ENCODE data around the gene ZNF526.
A peak's percentile ranks its signal among the peaks of the same experiment; 100 is the strongest.

The ZNF526 gene

DNA sequence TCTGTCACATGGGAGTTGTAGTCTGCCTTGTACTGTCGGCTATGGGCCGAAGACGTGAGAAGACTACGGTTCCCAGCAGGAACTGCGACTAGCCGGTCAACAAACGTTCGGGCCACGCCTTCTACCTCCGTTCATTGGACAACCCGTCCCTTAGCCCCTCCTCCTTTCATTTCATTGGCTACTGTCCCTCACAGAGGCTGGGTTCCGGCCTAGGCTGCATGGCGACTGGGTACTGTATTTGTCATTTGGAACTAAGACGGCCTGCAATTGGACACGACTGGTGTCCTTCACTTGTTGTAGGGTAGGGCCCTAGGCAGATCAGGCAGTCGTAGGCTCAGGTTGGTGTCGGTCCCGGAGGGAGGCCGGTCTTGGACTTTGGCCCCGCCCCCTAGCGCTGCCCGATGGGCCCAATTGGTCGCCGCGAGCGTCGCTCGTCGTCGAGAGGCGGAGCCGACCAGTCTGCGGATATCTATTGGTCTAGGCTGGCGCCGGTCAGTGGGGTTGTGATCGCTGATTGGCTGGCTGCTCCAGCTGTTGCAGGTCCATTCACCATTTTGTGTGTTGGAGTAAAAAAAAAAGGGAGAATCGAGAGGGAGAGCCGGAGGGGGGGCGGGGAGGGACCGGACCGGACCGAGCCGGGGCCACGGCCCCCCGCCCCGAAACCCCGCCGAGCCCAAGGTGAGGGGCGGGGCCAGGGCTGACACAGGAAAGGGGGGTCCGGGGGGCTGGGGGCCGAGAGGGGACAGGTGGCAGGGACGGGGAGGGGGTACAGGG lies 48.8 kb downstream of the ZNF526 start, which contains the start of gene CIC:
CIC (plus strand) TSS at position 549 of the 774 bp plus-strand sequence. CDS start 2,532 bp downstream, outside the sequence.
- Histone ChIP-seq H3K27me3 (ENCODE audit: control insufficient read depth in 1 of 2, insufficient read depth in 2 of 2, low read length in 2 of 2) (no peaks in the 10 kb centered on the region), H3K9ac (ENCODE audit: low read length in 2 of 2) (peak within 1 kb of the TSS; percentile 96 to 99), H3K27ac (ENCODE audit: low read length) (peak within 1 kb of the TSS; percentile 98), H3K36me3 (ENCODE audit: control insufficient read depth in 2 of 2, insufficient read depth in 2 of 2, low read length in 2 of 2) (peaks cover 2 to 7% of the 10 kb centered on the region in 2 donors), H3K4me1 (ENCODE audit: control insufficient read depth, insufficient read depth, low read length) (peaks cover 29% of the 10 kb centered on the region), H3K9me3 (ENCODE audit: control insufficient read depth in 2 of 2, low read length in 2 of 2) (no peaks in the 10 kb centered on the region), H3K4me3 (ENCODE audit: low read length in 2 of 2) (peak within 1 kb of the TSS; percentile 91)

DNA sequence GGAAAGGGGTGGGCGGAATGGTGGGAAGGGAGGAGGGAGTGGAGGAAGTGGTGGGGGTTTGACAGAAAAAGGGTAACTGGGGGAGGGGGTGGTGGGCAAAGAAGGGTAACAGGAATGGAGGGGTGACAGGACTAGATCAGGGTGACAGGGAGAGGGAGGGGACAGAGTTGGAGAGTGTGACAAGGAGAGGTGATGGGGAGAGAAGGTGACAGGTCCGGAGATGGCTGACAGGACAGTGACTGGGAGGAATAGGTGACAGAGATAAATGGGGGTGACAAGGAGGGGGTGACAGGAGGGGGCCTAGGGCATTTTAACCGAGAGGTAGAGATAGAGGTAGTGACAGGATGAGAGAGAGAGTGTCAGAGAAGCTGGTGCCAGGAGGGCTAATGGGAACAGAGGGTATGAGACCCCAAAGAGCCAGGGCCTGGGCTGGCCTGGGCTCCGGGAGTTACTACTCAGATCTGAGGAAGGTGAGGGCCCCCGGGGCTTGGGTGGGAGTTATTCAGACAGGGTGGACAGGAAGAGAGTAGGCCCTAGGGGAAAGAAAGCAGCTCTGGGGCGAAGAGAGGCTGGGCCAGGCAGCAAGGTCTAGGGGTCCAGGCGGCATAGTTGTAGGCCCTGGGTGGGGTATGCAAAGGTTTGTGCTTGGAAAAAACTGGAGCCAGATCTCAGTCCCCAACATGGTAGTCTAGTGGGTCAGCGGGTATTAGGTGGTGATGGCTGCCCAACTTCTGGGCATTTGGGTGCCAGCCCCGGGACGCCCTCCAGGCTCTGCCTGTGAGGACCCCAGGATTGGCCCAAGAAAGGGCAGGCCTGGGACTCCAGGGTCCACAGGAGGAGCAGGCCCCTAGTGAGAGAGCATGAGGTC lies 49.6 kb downstream of the ZNF526 start:
- Histone ChIP-seq H3K27me3 (ENCODE audit: control insufficient read depth in 1 of 2, insufficient read depth in 2 of 2, low read length in 2 of 2) (no peaks in the 10 kb centered on the region), H3K9me3 (ENCODE audit: control insufficient read depth in 2 of 2, low read length in 2 of 2) (no peaks in the 10 kb centered on the region), H3K4me3 (ENCODE audit: low read length in 2 of 2) (peak overlapping the region; percentile 87 to 91), H3K36me3 (ENCODE audit: control insufficient read depth in 2 of 2, insufficient read depth in 2 of 2, low read length in 2 of 2) (peaks cover 8 to 14% of the 10 kb centered on the region in 2 donors), H3K4me1 (ENCODE audit: control insufficient read depth, insufficient read depth, low read length) (peaks cover 34% of the 10 kb centered on the region), H3K27ac (ENCODE audit: low read length) (peak overlapping the region; percentile 98), H3K9ac (ENCODE audit: low read length in 2 of 2) (peak overlapping the region; percentile 91 to 96)

DNA sequence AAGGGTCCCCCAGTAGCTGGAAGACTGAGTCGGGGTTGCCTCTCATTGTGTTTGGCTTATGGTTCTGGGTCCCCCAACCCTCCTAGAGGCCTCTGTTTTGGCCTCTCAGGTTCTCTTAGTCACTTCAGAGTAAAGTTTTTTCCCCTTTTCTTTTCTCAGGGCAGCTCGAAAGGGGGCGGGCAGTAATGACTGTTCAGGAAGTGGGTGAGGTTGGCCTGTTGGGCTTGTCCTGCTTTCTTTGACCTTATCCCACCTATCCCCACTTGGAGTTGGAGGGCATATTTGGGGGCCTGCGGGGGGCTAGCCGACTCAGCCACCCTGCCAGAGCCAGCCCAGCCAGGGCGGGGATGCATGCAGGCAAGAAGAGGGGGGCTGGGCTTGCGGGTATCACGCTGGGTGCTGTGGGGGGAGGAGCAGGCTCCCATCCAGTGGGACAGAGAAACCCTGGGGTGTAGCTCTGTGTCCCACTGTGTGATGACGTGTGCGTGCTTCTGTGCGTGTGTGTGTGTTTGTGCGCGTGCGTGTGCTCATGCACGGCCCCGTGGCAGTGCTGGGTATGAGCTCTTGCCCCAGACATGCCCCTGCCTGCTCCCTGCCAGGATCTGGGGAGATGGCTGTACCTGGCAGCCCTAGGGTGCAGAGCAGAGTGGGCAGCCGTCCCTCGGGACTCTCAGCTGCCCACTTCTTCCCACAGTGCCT lies 50.4 kb downstream of the ZNF526 start:
- Histone ChIP-seq H3K9me3 (ENCODE audit: control insufficient read depth in 2 of 2, low read length in 2 of 2) (no peaks in the 10 kb centered on the region), H3K36me3 (ENCODE audit: control insufficient read depth in 2 of 2, insufficient read depth in 2 of 2, low read length in 2 of 2) (peaks cover 9 to 19% of the 10 kb centered on the region in 2 donors), H3K9ac (ENCODE audit: low read length in 2 of 2) (peak overlapping the region; percentile 91 to 96), H3K27me3 (ENCODE audit: control insufficient read depth in 1 of 2, insufficient read depth in 2 of 2, low read length in 2 of 2) (no peaks in the 10 kb centered on the region), H3K27ac (ENCODE audit: low read length) (peak overlapping the region; percentile 98), H3K4me3 (ENCODE audit: low read length in 2 of 2) (peak overlapping the region; percentile 87 to 91), H3K4me1 (ENCODE audit: control insufficient read depth, insufficient read depth, low read length) (peaks cover 41% of the 10 kb centered on the region)

DNA sequence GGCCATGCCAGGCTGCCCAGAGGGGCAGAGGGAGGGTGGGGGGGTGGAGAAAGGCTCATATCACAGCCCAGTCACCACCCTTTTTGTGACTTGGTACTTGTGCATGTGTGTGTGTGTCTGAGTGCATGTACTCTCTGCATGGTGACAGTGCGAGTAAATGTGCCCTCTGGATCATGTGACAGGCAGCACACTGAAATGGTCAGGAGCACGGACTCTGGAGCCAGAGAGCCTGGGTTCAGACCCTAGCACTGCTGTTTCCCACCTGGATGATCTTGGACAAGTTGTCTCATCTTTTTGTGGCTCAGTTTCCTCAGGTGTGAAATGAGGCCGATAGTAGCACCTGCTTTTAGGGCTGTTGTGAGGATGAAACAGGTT lies 50.9 kb downstream of the ZNF526 start:
- H3K4me1 ChIP-seq (ENCODE audit: control insufficient read depth, insufficient read depth, low read length) = peaks cover 44% of the 10 kb centered on the region
- H3K27ac ChIP-seq (ENCODE audit: low read length) = peak overlapping the region; percentile 98
- H3K9ac ChIP-seq (ENCODE audit: low read length in 2 of 2) = peak overlapping the region; percentile 36 to 96
- H3K9me3 ChIP-seq (ENCODE audit: control insufficient read depth in 2 of 2, low read length in 2 of 2) = no peaks in the 10 kb centered on the region
- H3K36me3 ChIP-seq (ENCODE audit: control insufficient read depth in 2 of 2, insufficient read depth in 2 of 2, low read length in 2 of 2) = peaks cover 9 to 19% of the 10 kb centered on the region in 2 donors
- peak overlapping the region in 1 of 2 donors; percentile 87 for H3K4me3 ChIP-seq (ENCODE audit: low read length in 2 of 2)
- H3K27me3 ChIP-seq (ENCODE audit: control insufficient read depth in 1 of 2, insufficient read depth in 2 of 2, low read length in 2 of 2) = no peaks in the 10 kb centered on the region

DNA sequence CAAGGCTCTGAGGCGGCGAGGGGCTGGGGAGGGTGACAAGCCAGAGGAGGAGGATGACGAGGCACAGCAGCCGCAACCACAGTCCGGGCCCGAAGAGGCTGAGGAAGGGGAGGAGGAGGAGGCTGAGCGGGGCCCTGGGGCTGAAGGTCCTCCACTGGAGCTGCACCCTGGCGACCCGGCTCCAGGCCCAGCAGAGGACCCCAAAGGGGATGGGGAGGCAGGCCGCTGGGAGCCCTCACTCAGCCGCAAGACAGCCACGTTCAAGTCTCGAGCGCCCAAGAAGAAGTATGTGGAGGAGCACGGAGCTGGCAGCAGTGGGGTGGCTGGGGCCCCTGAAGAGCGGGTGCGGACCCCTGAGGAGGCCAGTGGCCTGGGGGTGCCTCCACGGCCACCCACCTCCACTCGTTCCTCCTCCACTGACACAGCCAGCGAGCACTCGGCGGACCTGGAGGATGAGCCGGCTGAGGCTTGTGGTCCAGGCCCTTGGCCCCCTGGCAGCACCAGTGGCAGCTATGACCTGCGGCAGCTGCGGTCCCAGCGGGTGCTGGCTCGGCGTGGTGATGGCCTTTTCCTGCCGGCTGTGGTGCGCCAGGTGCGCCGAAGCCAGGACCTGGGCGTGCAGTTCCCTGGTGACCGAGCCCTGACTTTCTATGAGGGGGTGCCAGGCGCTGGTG lies 51.9 kb downstream of the ZNF526 start:
- Histone ChIP-seq H3K36me3 (ENCODE audit: control insufficient read depth in 2 of 2, insufficient read depth in 2 of 2, low read length in 2 of 2) (peaks cover 9 to 19% of the 10 kb centered on the region in 2 donors), H3K4me1 (ENCODE audit: control insufficient read depth, insufficient read depth, low read length) (peaks cover 53% of the 10 kb centered on the region), H3K27me3 (ENCODE audit: control insufficient read depth in 1 of 2, insufficient read depth in 2 of 2, low read length in 2 of 2) (no peaks in the 10 kb centered on the region), H3K9ac (ENCODE audit: low read length in 2 of 2) (no peak overlapping the region), H3K9me3 (ENCODE audit: control insufficient read depth in 2 of 2, low read length in 2 of 2) (no peaks in the 10 kb centered on the region), H3K27ac (ENCODE audit: low read length) (peak overlapping the region; percentile 18), H3K4me3 (ENCODE audit: low read length in 2 of 2) (no peak overlapping the region)

DNA sequence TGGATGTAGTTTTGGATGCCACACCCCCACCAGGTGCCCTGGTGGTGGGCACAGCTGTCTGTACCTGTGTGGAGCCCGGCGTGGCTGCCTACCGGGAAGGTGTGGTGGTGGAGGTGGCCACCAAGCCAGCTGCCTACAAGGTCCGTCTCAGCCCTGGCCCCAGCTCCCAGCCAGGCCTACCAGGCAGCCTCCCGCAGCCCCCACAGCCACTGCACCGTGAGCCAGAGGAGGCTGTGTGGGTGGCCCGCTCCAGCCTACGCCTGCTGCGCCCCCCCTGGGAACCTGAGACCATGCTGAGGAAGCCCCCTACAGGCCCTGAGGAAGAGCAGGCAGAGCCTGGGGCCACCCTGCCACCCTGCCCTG lies 52.4 kb downstream of the ZNF526 start:
- Histone ChIP-seq H3K4me1 (ENCODE audit: control insufficient read depth, insufficient read depth, low read length) (peaks cover 57% of the 10 kb centered on the region), H3K9ac (ENCODE audit: low read length in 2 of 2) (no peak overlapping the region), H3K27me3 (ENCODE audit: control insufficient read depth in 1 of 2, insufficient read depth in 2 of 2, low read length in 2 of 2) (no peaks in the 10 kb centered on the region), H3K27ac (ENCODE audit: low read length) (no peak overlapping the region), H3K36me3 (ENCODE audit: control insufficient read depth in 2 of 2, insufficient read depth in 2 of 2, low read length in 2 of 2) (peaks cover 9 to 19% of the 10 kb centered on the region in 2 donors), H3K9me3 (ENCODE audit: control insufficient read depth in 2 of 2, low read length in 2 of 2) (no peaks in the 10 kb centered on the region), H3K4me3 (ENCODE audit: low read length in 2 of 2) (no peak overlapping the region)

DNA sequence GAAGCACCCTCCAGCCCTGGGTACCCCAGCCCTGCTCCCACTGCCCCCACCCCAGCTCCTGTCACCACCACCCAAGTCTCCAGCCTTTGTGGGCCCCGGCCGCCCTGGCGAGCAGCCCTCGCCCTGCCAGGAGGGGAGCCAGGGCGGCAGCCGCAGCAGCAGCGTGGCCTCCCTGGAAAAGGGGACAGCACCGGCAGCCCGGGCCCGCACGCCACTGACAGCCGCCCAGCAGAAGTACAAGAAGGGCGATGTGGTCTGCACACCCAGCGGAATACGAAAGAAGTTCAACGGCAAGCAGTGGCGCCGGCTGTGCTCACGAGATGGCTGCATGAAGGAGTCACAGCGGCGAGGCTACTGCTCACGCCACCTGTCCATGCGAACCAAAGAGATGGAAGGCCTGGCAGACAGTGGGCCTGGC lies 52.9 kb downstream of the ZNF526 start:
- peaks cover 57% of the 10 kb centered on the region for H3K4me1 ChIP-seq (ENCODE audit: control insufficient read depth, insufficient read depth, low read length)
- no peaks in the 10 kb centered on the region for H3K9me3 ChIP-seq (ENCODE audit: control insufficient read depth in 2 of 2, low read length in 2 of 2)
- H3K9ac ChIP-seq (ENCODE audit: low read length in 2 of 2) = no peak overlapping the region
- peaks cover 9 to 19% of the 10 kb centered on the region in 2 donors for H3K36me3 ChIP-seq (ENCODE audit: control insufficient read depth in 2 of 2, insufficient read depth in 2 of 2, low read length in 2 of 2)
- H3K4me3 ChIP-seq (ENCODE audit: low read length in 2 of 2) = no peak overlapping the region
- no peak overlapping the region for H3K27ac ChIP-seq (ENCODE audit: low read length)
- H3K27me3 ChIP-seq (ENCODE audit: control insufficient read depth in 1 of 2, insufficient read depth in 2 of 2, low read length in 2 of 2) = no peaks in the 10 kb centered on the region

DNA sequence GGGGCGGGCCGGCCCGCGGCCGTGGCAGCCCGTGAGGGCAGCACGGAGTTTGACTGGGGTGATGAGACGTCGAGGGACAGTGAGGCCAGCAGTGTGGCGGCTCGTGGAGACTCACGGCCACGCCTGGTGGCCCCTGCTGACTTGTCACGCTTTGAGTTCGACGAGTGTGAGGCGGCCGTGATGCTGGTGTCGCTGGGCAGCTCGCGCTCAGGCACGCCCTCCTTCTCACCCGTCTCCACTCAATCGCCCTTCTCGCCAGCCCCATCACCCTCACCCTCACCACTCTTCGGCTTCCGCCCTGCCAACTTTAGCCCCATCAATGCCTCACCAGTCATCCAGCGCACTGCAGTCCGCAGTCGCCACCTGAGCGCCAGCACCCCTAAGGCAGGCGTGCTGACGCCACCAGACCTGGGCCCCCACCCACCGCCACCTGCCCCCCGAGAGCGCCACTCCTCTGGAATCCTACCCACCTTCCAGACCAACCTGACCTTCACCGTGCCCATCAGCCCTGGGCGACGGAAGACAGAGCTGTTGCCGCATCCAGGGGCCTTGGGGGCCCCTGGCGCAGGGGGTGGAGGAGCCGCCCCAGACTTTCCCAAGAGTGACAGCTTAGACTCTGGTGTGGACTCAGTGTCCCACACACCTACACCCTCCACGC lies 53.4 kb downstream of the ZNF526 start:
- no peak overlapping the region for H3K9ac ChIP-seq (ENCODE audit: low read length in 2 of 2)
- peaks cover 9 to 19% of the 10 kb centered on the region in 2 donors for H3K36me3 ChIP-seq (ENCODE audit: control insufficient read depth in 2 of 2, insufficient read depth in 2 of 2, low read length in 2 of 2)
- peaks cover 62% of the 10 kb centered on the region for H3K4me1 ChIP-seq (ENCODE audit: control insufficient read depth, insufficient read depth, low read length)
- H3K27me3 ChIP-seq (ENCODE audit: control insufficient read depth in 1 of 2, insufficient read depth in 2 of 2, low read length in 2 of 2) = no peaks in the 10 kb centered on the region
- no peaks in the 10 kb centered on the region for H3K9me3 ChIP-seq (ENCODE audit: control insufficient read depth in 2 of 2, low read length in 2 of 2)
- no peak overlapping the region for H3K27ac ChIP-seq (ENCODE audit: low read length)
- H3K4me3 ChIP-seq (ENCODE audit: low read length in 2 of 2) = no peak overlapping the region

DNA sequence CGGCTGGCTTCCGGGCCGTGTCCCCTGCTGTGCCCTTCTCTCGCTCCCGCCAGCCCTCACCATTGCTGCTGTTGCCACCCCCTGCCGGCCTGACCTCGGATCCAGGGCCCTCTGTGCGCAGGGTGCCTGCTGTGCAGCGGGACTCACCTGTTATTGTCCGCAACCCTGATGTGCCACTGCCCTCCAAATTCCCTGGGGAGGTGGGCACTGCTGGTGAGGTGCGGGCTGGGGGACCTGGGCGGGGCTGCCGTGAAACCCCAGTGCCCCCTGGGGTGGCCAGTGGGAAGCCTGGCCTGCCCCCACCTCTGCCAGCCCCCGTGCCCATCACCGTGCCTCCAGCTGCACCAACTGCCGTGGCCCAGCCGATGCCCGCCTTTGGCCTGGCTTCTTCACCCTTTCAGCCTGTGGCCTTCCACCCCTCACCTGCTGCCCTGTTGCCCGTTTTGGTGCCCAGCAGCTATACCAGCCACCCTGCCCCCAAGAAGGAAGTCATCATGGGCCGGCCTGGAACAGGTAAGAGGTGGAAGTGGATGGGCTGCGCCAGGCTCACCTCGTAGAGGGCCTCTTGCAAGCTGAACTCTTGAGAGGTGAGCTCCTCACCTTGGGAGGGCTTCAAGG lies 54.1 kb downstream of the ZNF526 start:
- H3K9me3 ChIP-seq (ENCODE audit: control insufficient read depth in 2 of 2, low read length in 2 of 2) = no peaks in the 10 kb centered on the region
- H3K27me3 ChIP-seq (ENCODE audit: control insufficient read depth in 1 of 2, insufficient read depth in 2 of 2, low read length in 2 of 2) = no peaks in the 10 kb centered on the region
- H3K4me1 ChIP-seq (ENCODE audit: control insufficient read depth, insufficient read depth, low read length) = peaks cover 68% of the 10 kb centered on the region
- H3K36me3 ChIP-seq (ENCODE audit: control insufficient read depth in 2 of 2, insufficient read depth in 2 of 2, low read length in 2 of 2) = peaks cover 9 to 19% of the 10 kb centered on the region in 2 donors
- H3K27ac ChIP-seq (ENCODE audit: low read length) = no peak overlapping the region
- no peak overlapping the region for H3K4me3 ChIP-seq (ENCODE audit: low read length in 2 of 2)
- peak overlapping the region in 1 of 2 donors; percentile 2 for H3K9ac ChIP-seq (ENCODE audit: low read length in 2 of 2)

Measured in stomach smooth muscle (tissue), 2 donors.